Uterus (tissue), 2 donors: ENCODE measurements around the gene FER.

Experiments used
- CTCF ChIP-seq, 4 experiments: fragments of 200-600 bp in 2 of 4; fragments of 450-650 bp in 2 of 4; sonication (generic) in 2 of 4; IDR thresholded peaks; one replicate each; pipeline ENCODE4 v1.5.1; 2016 to 2019; ENCODE audit warnings: antibody characterized with exemption in 4 of 4, mild to moderate bottlenecking in 2 of 4, moderate library complexity in 1 of 4
- POLR2A ChIP-seq, 2 donors: fragments of 450-650 bp; IDR thresholded peaks; one replicate each; pipeline ENCODE4 v1.6.1; 2016; ENCODE audit warnings: antibody characterized with exemption in 2 of 2, mild to moderate bottlenecking in 1 of 2, moderate library complexity in 1 of 2

- TF ChIP-seq CTCF (IDR thresholded peaks at IDR 0.05): no peak
- no peak for TF ChIP-seq POLR2A (IDR thresholded peaks at IDR 0.05)
Measured at GRCh38 chr5:108942701-108943100, 195.0 kb downstream of the FER start.
